ENCODE measurements around the gene PIP5K1C.

DNA sequence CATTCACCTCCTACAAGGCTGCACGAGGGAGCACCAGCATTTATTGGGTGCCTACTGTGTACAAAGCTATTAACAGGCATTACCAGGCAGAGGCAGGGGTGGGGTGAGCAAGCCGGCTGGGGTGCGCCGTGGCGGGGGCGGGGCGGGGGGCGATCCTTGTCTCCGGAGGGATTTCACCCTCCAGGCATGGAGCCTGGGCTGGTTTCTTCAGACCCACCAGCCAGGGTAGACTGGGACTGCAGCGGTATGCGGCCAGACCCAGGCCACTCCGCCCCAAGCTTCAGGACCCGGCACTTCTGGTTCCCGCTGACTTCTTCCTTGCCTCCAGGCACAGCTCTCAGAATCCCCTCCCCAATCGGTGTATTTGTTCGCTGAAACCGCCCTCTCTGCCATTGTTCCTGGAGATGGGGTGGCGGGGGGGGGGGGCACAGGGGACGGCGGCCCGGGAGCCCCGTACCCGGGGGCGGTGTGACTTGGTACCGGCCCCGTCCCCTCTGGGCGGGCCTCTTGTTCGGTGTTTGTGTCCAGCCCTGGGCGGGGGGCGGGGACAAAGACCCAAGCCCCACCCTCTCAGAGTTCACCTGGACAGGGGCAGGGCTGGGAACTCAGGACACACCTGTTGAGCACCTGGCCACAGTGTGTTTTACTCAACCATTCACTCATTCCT, 22.3 kb upstream of the PIP5K1C start:
- TF ChIP-seq CTCF (IDR thresholded peaks at IDR 0.05 in 2 of 3, conservative IDR thresholded peaks at IDR 0.05 in 1 of 3; ENCODE audit: insufficient read depth in 2 of 3, low read depth in 1 of 3, low read length in 3 of 3) = no peak
- no peak for TF ChIP-seq ZNF780A (CRISPR knock-in tag; IDR thresholded peaks at IDR 0.05)
- no peak for TF ChIP-seq SAFB (IDR thresholded peaks at IDR 0.05; ENCODE audit: borderline replicate concordance, low read depth, low read length)
- TF ChIP-seq MAFK (IDR thresholded peaks at IDR 0.05; ENCODE audit: low read length) = no peak
- TF ChIP-seq, protein P1, sequence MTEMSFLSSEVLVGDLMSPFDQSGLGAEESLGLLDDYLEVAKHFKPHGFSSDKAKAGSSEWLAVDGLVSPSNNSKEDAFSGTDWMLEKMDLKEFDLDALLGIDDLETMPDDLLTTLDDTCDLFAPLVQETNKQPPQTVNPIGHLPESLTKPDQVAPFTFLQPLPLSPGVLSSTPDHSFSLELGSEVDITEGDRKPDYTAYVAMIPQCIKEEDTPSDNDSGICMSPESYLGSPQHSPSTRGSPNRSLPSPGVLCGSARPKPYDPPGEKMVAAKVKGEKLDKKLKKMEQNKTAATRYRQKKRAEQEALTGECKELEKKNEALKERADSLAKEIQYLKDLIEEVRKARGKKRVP (CRISPR knock-in tag; IDR thresholded peaks at IDR 0.05) = no peak
- TF ChIP-seq TCF7L2 (IDR thresholded peaks at IDR 0.05; ENCODE audit: low read depth, low read length) = no peak
- no peak for TF ChIP-seq BCOR (IDR thresholded peaks at IDR 0.05)
- TF ChIP-seq ETV6 (IDR thresholded peaks at IDR 0.05; ENCODE audit: borderline replicate concordance in 1 of 2, low read depth in 2 of 2, low read length in 1 of 2) = no peak
- no peak for TF ChIP-seq ETV6 (CRISPR knock-in tag; IDR thresholded peaks at IDR 0.05; ENCODE audit: borderline replicate concordance)
- no peak for TF ChIP-seq JUN (IDR thresholded peaks at IDR 0.05; ENCODE audit: borderline replicate concordance, low read depth, low read length)
- TF ChIP-seq JUN (CRISPR knock-in tag; IDR thresholded peaks at IDR 0.05; ENCODE audit: borderline replicate concordance) = no peak
- no peak for TF ChIP-seq SRSF1 (IDR thresholded peaks at IDR 0.05; ENCODE audit: low read depth, low read length)
- TF ChIP-seq, protein P2, sequence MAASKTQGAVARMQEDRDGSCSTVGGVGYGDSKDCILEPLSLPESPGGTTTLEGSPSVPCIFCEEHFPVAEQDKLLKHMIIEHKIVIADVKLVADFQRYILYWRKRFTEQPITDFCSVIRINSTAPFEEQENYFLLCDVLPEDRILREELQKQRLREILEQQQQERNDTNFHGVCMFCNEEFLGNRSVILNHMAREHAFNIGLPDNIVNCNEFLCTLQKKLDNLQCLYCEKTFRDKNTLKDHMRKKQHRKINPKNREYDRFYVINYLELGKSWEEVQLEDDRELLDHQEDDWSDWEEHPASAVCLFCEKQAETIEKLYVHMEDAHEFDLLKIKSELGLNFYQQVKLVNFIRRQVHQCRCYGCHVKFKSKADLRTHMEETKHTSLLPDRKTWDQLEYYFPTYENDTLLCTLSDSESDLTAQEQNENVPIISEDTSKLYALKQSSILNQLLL (CRISPR knock-in tag; IDR thresholded peaks at IDR 0.05; ENCODE audit: borderline replicate concordance) = no peak
